Renal cortex interstitium (tissue), 11 donors: ENCODE data around the gene HVCN1. TPM values are rescaled to one million over a fixed set of nuclear protein-coding genes. Genes with fewer than 3 reads are reported as not detected.
"Not testable (repeated sequence)": the region's sequence is repeated elsewhere in the genome, so short reads cannot be mapped to it uniquely, and the experiment has no call there.

ENCODE experiments used
- DNase-seq, 11 donors: peaks; one replicate each; pipeline ENCODE4 v3.0.0-alpha.2; 2013; ENCODE audit warnings: low read depth in 9 of 11, low spot score in 4 of 11; ENCODE audit errors: extremely low read depth in 1 of 11
- polyA plus RNA-seq, 3 donors: library from polyadenylated mRNA; unstranded; fragments of 120-200 nt; gene quantifications; one replicate each; pipeline ENCODE4 v1.2.1, GENCODE V29; 2013; ENCODE audit not compliant: insufficient read length in 3 of 3

The HVCN1 gene
- polyA plus RNA-seq, 3 donors: 8.9 to 11.0 (median 9.8) TPM

DNA sequence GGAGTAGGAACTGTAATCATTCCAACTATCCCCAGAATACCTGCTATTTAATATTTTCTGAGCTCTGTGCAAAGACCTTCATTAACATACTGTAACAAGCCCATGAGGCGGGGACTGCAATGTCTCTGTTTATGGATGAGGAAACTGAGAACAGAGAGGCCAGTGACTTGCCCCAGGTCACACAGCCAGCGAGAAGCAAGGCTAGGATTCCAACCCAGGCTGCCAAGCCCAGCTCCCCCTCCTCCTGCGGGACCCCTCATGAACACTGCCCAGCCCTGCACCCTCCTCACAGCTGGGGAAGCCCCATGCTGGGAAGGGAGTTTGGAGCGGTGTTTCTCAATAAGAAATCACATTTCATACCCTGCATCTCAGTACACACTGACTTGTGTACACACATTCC lies 10.9 kb downstream of the HVCN1 start:
- no peak for DNase-seq

DNA sequence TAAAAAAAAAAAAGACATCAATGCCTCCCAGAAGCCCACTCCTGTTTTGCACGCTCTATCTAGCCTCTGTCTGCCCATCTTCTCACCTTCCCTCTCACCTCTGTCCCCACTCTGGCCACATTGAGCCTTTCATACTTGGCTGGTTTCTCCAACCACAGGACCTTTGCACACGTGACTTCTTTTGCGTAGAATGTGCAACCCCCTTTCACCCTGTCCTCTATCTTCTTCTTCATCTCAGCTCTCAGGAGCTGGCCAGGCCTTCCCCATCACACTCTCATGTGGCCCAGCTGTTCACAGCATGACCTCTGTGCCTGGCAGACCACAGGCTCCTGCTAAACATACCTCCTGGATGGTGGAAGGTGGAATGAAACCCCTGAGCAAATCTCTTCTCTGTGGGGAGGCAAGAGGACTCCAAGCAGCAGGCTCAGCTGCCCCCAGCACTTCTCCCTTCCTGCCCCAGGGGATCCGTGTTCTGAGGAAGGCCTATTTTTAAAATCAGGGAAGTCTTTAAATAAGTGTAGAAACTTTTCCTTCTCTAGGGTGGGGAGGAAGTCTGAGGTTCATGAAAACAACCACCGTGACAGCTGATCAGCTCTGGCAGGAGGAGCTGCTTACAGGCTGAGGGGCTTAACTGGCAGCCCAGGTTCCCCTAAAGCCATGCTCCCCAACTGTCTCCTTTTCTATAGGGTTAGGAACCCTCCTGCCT lies 11.6 kb downstream of the HVCN1 start:
- no peak for DNase-seq

DNA sequence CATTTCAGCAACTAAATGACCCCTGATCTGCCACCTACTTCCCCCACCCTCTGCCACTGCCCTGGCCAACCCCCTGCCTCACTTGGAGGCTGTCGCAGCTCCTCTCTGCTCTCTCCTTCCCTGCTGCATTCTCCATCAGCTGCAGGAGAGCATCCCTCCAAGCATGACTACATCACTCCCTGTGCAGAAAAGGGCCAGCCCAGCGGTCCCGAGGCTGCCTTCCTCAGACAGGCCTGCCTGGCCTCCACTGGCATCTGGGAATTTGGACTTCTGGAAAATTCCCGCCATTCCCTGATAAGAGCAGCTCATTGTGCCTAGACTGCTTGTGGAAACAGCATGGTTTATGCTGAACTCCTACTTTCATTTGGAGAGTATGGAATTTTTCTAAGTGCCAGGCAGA lies 12.7 kb downstream of the HVCN1 start:
- no peak for DNase-seq

DNA sequence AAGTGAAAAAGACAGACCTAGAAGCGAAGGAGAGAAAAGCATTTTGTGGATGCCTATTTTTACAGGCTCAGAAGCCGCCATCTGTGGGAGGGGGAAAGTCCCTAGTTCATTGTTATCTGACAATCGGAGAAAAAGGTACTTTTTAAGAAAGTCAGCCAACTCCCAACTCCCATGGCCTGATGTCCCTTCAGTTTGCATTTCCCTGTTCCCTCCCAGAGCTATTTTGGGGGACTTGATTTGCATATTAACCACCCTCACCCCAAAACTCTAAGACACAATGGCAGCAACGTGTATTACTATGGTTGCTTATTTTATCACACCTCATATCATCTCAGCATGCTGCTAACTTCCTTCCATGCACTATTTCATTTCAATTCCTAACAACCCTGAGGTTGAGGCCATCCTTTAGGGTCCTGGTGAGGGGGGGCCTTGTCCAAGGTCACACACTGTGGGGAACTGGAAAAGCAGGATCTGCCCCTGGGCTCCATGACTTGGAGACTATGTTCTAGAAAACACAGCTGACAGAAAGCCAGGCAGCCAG lies 18.7 kb downstream of the HVCN1 start:
- no peak for DNase-seq

DNA sequence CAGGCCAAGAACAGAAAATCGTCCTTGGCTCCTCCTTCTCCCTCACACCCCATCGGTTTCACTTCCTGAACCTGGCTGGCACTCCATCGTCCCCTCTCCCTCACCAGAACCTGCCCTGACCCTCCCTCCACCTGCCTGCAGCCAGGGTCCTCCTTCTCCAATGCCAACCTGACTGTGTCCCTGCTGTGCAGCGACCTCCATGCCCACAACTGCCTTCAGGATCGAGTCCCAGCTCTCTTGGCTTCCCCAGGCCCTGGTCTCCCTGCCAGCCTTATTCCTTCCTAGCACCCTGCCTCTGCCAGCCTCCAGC lies 19.8 kb downstream of the HVCN1 start:
- DNase-seq: no peak

DNA sequence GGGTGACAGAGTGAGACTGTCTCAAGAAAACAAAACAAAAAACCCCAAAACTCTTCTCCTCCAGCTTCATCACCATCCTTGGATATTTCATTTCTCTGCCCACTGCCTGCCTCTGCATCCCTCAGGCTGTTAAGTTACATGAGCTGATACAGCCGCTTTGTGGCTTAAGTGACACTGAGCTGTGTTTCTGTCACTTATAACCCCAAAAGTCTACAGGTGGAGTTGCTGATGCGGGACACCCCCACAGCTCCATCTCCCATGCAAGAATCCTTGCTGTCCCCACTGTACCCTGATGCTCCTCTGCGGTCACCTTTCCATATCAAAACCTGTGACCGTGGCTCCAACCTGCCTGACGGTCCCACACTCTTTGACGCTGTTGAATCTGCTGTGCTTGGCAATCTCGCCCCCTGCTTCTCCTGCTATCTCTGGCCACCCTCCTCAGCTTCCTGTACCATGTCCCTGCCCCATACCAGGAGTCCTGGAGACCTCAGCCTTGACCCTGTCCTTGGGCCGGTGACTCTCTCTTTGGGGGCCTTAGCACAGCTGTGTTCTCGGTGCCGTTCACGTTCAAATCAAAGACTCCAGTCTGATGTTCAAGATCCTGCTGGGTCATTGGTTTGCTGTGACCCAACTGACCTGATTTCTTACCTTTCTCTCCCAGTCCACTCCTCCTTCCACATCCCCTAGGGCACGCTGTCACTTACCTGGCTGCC lies 20.3 kb downstream of the HVCN1 start:
- DNase-seq: no peak

DNA sequence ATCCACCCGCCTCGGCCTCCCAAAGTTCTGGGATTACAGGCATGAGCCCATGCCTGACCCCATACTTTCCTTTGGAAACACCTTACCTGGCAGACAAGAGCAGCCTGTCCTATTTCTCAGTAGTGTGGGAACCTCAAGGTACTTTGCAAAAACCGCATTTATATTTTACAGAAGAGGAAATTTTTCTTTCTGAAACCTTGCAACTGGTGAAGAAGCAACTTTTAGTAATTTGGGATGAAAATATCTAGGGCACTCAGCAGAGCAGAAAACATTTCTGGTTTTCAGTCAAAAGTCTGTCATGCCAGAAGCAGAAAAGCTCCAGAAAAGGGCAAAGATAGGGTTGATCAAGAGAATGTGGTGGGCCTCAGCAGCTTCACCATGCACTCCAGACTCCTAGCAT lies 21.2 kb downstream of the HVCN1 start:
- no peak for DNase-seq

DNA sequence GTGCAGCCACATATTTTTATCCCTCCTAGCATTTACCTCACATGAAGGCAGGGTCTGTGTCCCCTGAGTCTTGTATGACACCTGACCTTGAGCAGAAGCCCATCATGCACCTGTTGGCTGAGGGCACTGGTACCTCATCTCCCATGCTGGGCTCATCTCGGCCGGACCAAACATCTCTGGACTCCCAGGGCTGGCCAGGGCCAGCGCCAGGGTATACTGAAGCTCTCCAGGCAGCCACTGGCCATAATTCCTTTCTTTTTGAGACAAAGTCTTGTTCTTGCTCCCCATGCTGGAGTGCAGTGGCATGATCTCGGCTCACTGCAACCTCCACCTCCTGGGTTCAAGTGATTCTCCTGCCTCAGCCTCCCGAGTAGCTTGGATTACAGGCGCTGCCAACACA lies 22.0 kb downstream of the HVCN1 start:
- DNase-seq: no peak

DNA sequence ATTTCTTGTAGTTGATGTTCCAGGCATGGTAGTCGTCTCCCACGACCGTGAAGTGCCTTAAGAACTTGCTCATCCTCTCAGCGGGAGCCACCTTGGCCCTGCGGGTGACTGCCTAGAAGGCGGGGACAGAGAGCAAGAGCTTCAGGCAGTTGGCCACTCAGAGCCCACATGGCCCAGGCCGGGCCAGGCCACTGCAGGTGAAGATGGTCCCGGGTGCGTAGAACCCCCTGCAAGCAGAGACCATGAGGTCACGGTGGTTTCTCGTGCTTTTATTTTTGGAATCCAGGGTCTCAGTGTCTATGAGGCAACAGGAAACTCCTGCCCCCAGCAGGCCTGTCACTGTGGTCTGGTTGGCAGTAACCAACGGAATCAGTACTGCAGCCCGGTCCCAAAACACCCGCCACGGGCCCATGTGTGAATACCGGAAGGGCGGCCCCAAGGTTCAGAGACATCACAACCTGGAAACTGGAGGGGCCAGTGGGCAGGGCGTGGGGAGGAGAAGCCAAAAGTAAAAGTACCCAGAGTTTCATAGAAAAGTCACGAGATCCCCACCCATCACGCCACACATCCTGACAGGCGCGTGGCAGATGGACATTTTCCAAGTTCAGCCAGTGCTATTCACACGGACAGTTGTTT lies 27.5 kb downstream of the HVCN1 start:
- DNase-seq: no peak

DNA sequence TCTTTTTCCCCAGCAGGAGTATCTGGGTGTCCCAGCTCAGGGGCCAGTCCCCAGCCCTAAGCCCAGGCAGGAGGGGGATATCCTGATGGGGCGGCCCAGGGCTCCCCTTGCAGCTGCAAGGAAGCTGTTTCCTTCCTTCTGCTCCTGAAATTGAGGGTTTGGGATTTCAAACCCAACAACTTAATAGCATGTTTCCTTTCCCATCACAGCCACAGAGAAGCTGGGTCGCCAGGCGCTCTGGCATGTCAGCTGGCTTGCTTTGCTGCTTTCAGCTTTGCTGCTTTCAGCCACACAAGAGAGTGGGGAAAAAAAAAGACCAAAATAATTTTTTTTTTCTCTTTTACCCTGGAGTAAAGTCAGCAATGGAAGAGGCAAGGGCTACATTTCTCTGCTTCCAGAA lies 30.0 kb downstream of the HVCN1 start:
- DNase-seq: no peak

DNA sequence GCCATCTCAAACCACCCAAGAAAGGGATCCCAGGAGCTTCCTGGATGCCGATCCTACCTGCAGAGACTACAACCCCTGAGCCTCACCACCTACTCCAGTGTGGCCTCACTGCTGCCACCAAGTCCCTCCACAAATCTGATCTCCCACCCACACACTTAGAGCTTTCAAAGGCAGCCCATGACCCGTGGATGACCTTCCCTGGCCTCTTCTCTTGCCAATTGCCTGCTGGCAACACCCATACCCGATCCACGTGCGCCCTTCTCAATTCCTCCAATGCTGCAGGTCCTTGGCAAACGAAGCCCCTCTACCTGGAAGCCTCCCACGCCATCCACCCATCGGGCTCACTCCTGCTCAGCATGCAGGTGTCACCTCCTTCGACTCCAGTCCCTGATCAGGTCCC lies 30.7 kb downstream of the HVCN1 start:
- no peak for DNase-seq

DNA sequence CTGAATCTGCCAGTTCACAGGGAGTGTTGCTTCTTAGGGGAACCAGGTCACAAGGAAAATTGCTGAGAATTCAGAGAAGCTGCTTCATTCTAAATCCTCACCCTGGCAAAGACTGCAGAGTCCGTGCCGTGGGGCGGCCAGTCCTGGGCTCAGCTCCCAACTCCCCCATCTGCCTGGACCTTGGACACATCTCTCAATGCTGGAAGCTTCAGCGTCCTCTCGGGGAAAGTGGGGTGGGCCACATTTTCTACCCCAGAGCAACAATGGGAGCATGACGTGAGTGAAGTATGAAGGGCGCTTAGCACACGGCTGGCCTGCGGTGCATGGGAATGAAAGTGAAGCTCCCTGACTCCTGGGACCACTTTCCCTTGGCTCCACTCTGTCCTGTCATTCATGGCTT lies 31.2 kb downstream of the HVCN1 start:
- no peak for DNase-seq

DNA sequence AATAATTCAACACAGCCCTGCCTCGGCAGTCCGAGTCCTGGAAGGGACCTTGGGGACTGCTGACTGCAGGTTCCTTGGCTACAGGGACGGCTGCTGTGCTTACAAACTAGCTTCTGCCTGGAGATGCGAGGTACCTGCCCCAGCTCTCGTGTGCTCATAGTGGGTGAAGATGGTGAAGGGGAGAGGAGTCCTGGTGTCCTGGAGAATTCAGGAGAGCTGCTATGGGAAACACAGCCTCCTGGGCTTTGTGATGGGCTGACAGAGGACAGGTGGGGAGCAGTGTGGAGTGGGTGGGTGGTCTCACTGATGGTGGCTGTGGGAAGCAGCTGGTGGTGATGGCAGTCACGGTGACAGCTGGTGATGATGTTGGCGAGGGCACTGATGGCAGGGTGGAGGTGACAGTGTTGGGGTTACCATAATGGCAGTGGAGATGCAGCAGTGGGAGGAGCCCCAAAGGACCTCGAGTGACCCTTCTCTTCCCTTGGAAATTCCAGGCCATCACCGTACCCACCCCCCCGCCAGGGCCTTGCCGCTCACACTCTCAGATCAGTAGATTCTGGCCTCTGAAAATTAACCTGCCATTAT lies 32.8 kb downstream of the HVCN1 start:
- no peak for DNase-seq

DNA sequence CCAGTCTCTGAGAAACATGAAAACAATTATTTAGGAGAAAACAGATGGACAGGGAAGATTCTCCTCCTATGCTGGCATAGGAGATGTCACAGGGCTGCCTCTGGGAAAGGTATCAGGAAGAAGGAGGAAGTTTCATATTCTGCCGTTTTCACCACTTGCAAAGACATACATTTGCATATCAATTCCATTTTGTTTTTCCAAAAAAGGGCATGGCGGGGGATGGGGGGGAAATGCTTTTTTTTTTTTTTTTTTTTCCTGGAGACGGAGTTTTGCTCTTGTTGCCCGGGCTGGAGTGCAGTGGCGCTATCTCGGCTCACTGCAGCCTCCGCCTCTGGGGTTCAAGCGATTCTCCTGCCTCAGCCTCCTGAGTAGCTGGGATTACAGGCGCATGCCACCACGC lies 34.7 kb downstream of the HVCN1 start:
- not testable (repeated sequence) for DNase-seq

DNA sequence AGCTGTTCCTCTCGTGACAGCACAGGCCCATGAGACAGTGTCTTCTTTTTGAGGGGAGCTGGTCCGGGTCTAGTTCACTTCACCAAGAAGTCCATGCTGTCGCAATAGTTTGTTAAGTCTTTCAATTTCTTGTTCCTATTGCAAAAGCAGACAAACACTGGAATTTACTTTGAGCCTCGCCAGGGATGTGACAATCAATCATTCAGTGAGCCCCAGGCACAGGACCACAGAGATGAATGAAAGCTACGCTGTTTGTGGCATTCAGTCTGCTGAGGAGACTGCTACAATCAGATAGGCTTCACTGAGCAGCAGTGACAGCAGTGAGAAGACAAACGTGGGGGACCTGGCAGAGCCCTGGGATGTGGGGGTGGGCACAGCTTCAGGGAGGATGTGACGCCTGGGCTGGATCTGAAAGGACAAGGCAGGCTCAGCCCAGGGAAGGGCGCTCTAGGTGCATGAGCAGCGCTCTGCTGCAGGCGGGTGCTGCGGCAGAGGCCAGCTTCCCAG lies 39.5 kb downstream of the HVCN1 start:
- DNase-seq: peak in 8 of 11 donors; percentile 12 to 27 (median 23)

DNA sequence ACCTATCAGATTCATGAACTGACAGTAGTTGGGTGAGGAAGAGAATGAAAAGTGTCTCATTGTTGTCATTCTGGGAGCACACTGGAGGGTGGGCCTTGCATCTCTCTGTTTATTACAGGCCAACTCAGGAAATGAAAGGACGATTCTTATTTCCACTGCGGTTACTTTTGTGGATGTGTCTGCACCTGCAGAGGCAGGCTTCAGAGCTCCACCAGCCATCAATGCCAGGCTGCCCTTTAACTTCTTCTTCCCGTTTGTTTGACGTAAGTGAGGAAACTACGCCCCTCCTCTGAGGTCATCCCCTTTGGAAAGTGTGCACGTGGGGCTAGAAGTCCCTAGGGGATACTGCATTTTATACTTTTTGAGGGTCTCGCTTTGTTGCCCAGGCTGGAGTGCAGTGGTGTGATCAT lies 41.3 kb downstream of the HVCN1 start:
- no peak for DNase-seq

DNA sequence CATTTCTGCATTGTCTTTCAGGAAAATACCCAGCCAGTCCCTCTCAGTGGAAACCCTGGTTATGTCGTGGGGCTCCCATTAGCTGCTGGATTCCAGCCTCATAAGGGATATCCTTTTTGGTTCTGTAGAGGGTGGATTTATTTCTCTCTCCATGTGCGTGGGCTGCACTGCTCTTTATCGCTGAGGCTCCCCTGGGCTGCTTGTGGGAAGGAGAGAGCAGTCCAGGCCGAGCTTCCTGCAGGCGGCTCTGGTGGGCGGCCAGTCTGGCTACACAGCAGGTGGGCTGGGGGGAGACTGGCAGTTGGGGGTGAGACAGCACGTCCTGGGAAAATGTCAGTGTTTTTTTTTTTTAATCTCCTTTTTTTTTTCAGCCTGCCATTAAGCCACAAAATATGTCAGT lies 47.4 kb downstream of the HVCN1 start:
- peak in 4 of 11 donors; percentile 4 to 14 (median 8) for DNase-seq

DNA sequence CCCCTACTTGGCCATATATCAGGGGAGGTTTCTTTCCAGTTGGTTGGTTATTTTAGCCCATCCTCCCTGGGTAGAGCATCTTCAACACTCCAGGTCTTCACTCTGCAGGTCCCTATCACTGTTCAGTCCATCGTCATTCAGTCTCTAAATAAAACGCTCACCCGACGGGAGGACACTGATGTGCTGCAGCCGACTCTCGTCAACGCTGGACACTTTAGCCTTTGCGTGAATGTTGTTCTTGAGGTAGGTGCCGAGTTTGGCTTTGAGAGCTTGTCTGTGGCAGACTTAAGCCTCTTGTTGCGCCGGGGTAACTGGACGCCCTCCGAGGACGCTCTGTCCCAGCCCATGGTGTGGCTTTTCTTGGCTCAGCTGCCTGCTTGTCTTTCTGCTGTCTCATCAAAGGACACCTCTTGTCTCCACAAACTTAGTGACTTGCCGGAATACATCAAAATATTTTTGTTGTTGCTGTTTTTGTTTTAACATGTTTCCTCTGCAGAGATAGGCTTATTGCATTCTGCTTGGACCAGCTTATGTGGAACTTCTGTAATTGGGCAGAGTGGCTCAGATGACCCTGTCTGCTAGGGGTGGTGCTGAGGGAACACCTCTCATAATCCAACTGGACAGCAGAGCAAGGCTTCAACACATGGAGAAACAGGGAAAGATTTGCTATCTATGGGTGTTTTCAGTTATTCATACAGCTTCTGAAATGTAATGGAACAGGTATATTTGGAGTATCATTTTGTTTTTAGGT lies 48.5 kb downstream of the HVCN1 start:
- no peak for DNase-seq
